Stimulated activated memory B cell treated with anti-CD40 and anti-IgM and Interleukin-4, amounts not matched to agents 10 μg/mL and 1 μg/mL and 100 μg/mL, for 72 hours (primary cell): ENCODE measurements around the gene HK2.

ENCODE experiments used
- ATAC-seq: fragments of 150-1000 bp; cut with Tn5 transposase; 2 replicates; pipeline ENCODE4 v1.10.0; 2021
- H3K27ac Mint-ChIP-seq: one replicate; pipeline ENCODE4 v1.8.0; 2022; ENCODE audit warnings: mild to moderate bottlenecking, mixed read lengths
- H3K27me3 Mint-ChIP-seq: one replicate; pipeline ENCODE4 v1.8.0; 2022; ENCODE audit warnings: mixed read lengths
- H3K36me3 Mint-ChIP-seq: one replicate; pipeline ENCODE4 v1.8.0; 2022; ENCODE audit warnings: mixed read lengths
- H3K4me1 Mint-ChIP-seq: one replicate; pipeline ENCODE4 v1.8.0; 2022; ENCODE audit warnings: mixed read lengths
- H3K4me3 Mint-ChIP-seq: one replicate; pipeline ENCODE4 v1.8.0; 2022; ENCODE audit warnings: mild to moderate bottlenecking, moderate library complexity, mixed read lengths
- H3K9me3 Mint-ChIP-seq: one replicate; pipeline ENCODE4 v1.8.0; 2022; ENCODE audit warnings: mixed read lengths

The HK2 gene

DNA sequence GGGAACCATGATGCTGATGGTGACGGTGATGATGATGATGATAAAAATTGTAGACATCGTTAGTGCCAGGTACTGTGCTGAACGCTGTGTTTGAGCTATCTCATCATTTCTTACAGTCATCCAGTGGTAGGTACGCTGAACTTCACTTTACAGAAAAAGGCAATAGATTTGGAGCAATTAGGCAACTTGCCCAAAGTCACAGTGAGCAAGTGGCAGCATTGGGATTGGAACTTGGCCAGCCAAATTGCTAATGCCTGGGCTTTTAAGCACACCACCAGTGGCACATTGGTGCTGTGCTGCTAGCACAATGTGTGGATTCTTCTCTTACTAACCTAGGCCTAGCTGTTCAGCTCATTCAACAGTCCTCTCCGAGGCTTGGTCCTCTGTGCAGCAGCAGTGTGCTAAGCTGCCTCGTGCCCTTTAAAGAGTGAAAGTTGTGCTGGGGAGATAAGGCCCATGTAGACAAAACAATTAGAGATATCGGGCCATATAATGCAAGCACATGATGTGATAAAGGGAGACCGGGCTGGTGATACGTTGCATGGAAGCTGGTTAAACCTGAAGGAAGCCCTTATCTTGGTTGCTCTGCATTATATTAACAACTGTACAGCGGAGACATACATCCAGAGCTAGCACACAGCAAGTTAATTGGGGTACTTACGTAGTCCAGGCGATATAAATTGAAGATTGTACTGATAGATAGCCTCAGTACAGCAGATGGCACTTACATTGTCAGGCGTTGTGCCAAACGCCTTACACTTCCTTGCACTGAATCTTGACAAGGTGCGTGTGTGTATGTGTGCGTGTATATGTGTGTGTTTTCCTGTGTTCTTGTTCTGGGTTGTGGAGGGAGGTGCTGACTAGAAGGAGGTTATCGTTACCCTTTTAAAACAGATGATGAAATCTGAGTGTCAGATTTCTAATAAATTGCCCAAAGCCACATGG, 28.4 kb downstream of the HK2 start:
- Mint-ChIP-seq H3K9me3 (no peaks in the 10 kb centered on the region), H3K36me3 (peaks cover 15% of the 10 kb centered on the region), H3K4me3 (no peak overlapping the region), H3K27ac (no peak overlapping the region), H3K4me1 (peaks cover 36% of the 10 kb centered on the region), H3K27me3 (no peaks in the 10 kb centered on the region)
- ATAC-seq: no peak

DNA sequence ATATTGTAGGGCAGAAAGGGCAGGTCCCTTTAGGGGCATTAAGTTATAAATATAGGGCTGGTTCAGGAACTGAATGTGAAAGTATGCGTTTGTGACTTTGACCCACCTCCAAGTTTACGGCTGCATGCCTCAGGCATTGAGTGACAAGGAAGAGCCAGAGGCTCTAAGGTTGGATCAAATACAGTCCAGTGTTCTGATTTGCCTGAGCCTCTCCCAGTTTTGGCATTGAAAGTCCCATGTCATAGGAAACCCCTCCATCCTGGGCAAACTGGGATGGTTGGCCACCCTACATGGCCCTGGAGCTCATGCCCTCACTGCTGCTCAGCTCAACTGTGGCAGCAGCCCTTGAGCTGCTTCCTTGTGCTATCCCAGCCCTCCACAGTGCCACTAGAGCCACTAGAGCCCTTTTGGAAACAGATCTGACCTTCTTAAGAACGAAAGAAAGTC, 29.9 kb downstream of the HK2 start:
- H3K9me3 Mint-ChIP-seq: no peaks in the 10 kb centered on the region
- H3K27ac Mint-ChIP-seq: peak overlapping the region; percentile 7
- no peak overlapping the region for H3K4me3 Mint-ChIP-seq
- H3K27me3 Mint-ChIP-seq: no peaks in the 10 kb centered on the region
- H3K36me3 Mint-ChIP-seq: peaks cover 31% of the 10 kb centered on the region
- peaks cover 36% of the 10 kb centered on the region for H3K4me1 Mint-ChIP-seq
- ATAC-seq: no peak

DNA sequence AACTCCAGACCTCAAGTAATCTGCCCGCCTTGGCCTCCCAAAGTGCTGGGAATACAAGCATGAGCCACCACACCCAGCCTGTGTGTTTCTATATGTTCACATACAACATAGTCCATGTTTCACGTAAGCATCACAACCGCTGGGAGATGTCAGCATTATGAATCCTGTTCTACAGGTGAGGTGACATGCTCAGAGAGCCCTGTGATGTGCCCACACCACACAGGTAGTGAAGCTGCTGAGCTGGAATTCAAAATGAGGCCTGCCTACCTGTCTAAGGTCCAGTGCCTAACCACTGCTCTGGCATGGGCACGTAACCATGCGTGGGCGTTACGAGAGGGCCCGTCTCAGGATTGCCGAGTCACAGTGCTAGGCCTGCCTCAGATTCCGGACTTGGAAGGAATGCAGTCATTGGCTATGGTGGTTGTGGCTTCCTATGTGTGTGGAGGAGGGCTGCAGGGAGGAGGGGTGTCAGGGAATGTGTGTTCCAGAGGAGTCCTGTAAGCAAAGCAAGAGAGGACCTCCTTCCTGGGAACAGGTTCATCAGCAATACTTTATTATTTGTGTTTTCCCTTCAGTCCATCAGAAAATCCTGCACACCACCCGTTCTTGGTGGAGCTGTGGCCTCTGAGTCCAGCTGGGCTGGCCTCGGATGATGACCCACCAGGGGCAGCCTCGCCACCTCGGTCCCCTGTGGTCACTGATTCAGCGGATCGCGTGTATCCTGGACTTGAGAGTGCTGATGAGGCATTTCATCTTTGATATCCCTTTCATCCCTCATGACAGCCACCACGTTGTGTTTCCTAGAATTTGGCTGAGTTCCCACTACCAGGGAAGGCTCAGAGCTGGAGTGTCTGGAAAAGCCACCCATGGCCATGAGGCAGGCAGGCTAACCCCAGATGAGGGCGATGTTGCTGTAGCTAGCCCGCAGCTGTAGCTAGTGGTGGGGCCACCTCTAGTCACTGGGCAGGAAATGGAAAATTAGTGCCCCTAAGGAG, 31.1 kb downstream of the HK2 start:
- peaks cover 33% of the 10 kb centered on the region for H3K36me3 Mint-ChIP-seq
- ATAC-seq: no peak
- peaks cover 36% of the 10 kb centered on the region for H3K4me1 Mint-ChIP-seq
- H3K27ac Mint-ChIP-seq: no peak overlapping the region
- H3K9me3 Mint-ChIP-seq: no peaks in the 10 kb centered on the region
- H3K27me3 Mint-ChIP-seq: no peaks in the 10 kb centered on the region
- no peak overlapping the region for H3K4me3 Mint-ChIP-seq

DNA sequence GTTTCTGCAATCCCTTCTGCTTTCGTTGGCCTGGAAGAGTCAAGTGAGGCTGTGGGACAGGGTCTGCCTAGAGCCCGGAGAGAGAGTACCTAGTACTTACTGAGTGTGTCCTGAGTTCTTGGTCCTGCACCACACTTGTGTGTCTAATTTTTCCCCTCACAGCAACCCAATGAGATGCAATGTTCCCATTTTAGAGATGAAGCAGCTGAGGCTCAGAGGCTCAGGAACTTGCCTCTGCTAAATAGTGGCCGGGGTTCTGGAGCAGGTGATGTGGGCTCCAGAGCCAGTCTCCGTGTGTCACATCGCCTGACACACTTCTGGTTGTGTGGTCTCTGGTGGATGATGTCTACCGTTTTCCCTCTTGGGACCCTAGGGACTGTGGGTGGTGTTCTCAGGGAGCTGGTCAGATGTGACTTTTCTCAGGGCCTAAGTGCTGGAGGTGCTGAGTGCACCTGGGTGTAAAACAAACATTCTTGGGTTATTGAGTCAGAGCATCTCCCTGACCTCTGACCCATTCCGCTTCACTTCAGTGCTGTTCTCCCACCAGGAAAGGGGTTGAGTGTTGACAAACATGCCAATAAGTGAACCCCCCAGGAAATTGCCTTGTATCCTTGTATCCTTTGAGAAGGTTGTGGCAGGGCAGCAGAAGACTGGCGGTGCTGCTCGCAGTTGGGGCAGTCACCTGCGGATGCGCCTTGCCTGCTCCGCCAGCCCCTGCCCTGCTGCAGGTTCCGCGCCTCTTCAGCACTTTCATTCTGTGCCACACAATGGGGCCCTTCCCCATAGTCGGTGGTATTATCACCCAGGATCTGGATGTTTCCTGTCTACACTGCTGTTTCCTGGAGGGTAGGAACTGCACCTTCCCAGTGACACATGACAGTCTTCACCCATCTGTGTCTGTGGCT, 32.1 kb downstream of the HK2 start:
- ATAC-seq: peak; percentile 39
- Mint-ChIP-seq H3K36me3 (peaks cover 33% of the 10 kb centered on the region), H3K4me3 (no peak overlapping the region), H3K4me1 (peaks cover 36% of the 10 kb centered on the region), H3K9me3 (no peaks in the 10 kb centered on the region), H3K27ac (peak overlapping the region; percentile 39), H3K27me3 (no peaks in the 10 kb centered on the region)

DNA sequence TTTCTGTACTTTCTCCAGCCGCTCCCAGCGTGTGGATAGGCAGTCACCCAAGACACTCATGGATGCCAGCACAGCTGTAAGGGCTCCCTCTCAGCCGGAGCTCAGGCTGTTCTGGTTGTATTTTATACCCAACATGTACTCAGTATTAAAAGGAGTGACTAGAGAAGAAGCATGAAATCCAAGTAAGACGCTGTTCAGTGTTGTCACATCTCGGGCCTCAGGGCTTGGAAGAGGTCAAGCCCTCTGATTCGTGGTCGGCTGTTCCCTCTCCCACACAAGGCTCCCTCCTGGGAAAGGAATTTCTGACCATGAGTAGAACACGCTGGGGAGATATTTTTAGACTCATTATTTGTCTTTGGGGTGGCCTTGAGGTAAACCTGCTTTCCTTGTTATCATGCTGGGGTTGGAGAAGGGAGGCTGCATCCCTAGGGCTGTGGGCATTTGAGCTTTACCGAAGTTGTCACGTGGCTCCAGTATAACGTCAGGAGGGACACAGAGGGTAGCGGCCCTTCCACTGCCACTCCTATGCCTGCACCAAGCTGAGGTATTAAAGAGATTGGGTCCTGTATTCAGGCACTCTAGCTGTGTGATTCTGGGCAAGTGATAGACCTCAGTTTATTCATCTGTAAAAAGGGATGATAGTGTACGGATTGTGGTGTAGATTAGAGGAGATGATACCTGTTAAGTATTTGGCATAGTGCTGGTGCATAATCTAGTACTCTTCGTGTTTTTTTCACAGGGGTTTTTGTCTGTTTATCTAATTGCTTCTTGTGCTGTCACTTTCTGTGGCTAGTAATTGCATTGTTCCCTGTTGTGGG, 34.1 kb downstream of the HK2 start:
- H3K4me3 Mint-ChIP-seq: no peak overlapping the region
- H3K27ac Mint-ChIP-seq: no peak overlapping the region

DNA sequence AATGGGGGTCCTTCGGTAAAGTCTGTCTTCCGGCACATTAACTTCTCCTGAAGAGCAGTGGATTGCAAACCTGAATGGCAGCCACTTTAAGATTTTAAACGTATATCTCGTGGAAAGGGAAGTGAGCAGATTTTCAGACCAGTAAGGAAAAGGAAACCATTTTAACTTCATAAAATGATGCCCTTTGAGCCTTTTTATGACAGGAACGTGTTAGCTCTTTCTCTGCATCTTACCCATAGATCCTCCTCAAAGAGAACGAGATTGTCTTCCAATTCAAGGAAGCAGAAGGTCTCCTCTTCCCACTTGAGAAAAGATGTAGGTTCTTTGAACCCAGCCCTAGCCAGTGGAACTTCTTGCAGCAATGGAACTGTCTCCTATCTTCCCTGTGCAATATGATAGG, 35.6 kb downstream of the HK2 start:
- Mint-ChIP-seq H3K36me3 (peaks cover 50% of the 10 kb centered on the region), H3K27ac (no peak overlapping the region)

More for the DNA sequence above, 34.1 kb downstream of the HK2 start:
- ATAC-seq: no peak
- no peaks in the 10 kb centered on the region for H3K27me3 Mint-ChIP-seq
- H3K36me3 Mint-ChIP-seq: peaks cover 36% of the 10 kb centered on the region
- H3K9me3 Mint-ChIP-seq: no peaks in the 10 kb centered on the region
- peaks cover 36% of the 10 kb centered on the region for H3K4me1 Mint-ChIP-seq

DNA sequence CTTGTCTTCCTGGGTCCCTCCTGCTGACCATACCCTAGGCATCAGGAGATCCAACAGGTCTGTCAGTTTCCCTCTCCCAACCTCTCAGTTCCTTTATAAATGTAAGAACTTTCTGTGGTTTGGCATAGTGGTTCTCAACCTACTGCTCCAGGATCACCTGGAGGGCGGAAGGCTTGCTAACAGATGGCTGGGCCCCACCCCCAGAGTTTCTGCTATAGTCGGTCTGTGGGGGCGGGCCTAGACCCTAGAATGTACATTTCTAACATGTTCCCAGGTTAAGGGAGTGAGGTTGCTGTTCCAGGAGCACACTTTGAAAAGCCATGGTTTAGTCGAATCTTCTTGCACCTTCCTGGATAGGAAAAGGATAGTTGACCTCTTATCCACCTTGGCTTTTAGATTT, 37.0 kb downstream of the HK2 start:
- no peak overlapping the region for H3K4me3 Mint-ChIP-seq
- H3K4me1 Mint-ChIP-seq: peaks cover 13% of the 10 kb centered on the region
- H3K36me3 Mint-ChIP-seq: peaks cover 46% of the 10 kb centered on the region
- H3K27ac Mint-ChIP-seq: no peak overlapping the region
- ATAC-seq: no peak
- no peaks in the 10 kb centered on the region for H3K27me3 Mint-ChIP-seq
- no peaks in the 10 kb centered on the region for H3K9me3 Mint-ChIP-seq

More for the DNA sequence above, 35.6 kb downstream of the HK2 start:
- no peak overlapping the region for H3K4me3 Mint-ChIP-seq
- H3K27me3 Mint-ChIP-seq: no peaks in the 10 kb centered on the region
- no peak for ATAC-seq
- peaks cover 22% of the 10 kb centered on the region for H3K4me1 Mint-ChIP-seq
- no peaks in the 10 kb centered on the region for H3K9me3 Mint-ChIP-seq

DNA sequence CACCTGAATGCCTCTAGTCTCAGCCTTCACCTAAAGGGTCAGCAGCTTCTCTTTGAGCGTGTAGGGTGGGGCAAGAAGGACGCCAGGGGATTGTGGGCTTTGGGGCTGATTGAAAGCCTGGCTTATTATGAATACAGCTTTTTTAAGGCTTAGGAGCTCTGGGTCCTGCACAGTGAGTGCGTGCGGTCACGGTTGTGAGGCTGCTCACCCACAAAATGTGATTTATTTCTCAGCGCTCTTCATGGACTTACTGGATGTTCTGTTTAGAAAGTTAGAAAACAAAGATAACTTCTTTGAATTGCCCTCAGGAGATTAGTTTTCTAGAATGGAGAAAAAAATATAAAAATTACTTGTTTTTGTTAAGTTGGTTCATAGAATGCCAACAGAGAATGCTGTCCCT, 37.5 kb downstream of the HK2 start:
- ATAC-seq: no peak
- H3K4me1 Mint-ChIP-seq: peaks cover 13% of the 10 kb centered on the region
- H3K36me3 Mint-ChIP-seq: peaks cover 48% of the 10 kb centered on the region
- no peak overlapping the region for H3K27ac Mint-ChIP-seq
- no peak overlapping the region for H3K4me3 Mint-ChIP-seq
- H3K27me3 Mint-ChIP-seq: no peaks in the 10 kb centered on the region
- H3K9me3 Mint-ChIP-seq: no peaks in the 10 kb centered on the region

DNA sequence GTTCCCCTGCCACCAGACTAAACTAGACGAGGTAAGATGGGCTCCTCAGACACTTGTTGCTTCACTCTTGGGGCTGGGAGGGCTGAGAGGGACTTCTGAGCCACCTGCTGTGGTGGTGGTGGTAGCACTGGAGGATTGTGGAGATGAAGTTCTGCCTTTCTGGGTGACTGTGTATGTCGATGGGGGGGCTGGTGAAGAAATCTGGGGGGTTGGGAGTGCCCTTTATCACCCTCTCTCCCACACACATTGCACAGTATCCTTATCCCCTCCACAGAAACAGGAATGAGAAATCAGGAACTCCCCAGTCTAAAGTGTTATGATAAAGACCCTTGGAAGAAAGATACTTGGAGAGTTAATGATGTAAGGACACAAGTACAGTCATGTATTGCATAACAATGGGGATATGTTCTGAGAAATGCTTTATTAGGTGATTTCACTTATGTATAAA, 38.5 kb downstream of the HK2 start:
- Mint-ChIP-seq H3K9me3 (no peaks in the 10 kb centered on the region), H3K27ac (no peak overlapping the region)

DNA sequence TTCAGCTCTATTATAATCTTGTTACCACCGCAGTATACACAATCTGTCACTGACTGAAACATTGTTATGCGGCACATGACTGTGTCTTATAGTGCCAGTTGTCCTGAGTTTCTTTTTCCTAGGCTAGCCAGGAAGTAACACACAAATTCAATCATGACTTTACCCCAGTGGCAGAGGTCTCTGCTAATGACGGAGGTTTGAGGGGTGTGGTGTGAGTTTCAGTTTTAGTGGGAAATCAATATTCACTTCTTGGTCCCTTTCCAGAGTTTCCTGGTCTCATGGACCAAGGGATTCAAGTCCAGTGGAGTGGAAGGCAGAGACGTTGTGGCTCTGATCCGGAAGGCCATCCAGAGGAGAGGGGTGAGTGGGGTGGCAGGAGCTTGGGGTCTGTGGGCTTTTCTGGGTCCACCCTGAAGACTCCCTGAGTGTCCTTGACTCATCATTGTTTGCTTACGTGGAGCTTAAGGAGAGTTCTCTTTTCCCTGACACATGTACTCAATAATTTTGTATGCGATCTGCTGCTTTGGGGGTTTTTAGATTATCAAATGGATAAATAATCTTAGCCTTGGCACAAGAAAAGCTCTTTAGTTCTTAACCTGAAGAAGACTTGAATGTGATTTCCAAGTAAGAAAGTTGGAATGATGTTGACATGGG, 39.2 kb downstream of the HK2 start:
- H3K4me1 Mint-ChIP-seq: peaks cover 5% of the 10 kb centered on the region
- no peak for ATAC-seq
- H3K9me3 Mint-ChIP-seq: no peaks in the 10 kb centered on the region
- no peaks in the 10 kb centered on the region for H3K27me3 Mint-ChIP-seq
- no peak overlapping the region for H3K4me3 Mint-ChIP-seq
- H3K36me3 Mint-ChIP-seq: peaks cover 32% of the 10 kb centered on the region
- no peak overlapping the region for H3K27ac Mint-ChIP-seq

More for the DNA sequence above, 38.5 kb downstream of the HK2 start:
- Mint-ChIP-seq H3K4me1 (peaks cover 5% of the 10 kb centered on the region), H3K4me3 (no peak overlapping the region), H3K36me3 (peaks cover 38% of the 10 kb centered on the region), H3K27me3 (no peaks in the 10 kb centered on the region)
- no peak for ATAC-seq

DNA sequence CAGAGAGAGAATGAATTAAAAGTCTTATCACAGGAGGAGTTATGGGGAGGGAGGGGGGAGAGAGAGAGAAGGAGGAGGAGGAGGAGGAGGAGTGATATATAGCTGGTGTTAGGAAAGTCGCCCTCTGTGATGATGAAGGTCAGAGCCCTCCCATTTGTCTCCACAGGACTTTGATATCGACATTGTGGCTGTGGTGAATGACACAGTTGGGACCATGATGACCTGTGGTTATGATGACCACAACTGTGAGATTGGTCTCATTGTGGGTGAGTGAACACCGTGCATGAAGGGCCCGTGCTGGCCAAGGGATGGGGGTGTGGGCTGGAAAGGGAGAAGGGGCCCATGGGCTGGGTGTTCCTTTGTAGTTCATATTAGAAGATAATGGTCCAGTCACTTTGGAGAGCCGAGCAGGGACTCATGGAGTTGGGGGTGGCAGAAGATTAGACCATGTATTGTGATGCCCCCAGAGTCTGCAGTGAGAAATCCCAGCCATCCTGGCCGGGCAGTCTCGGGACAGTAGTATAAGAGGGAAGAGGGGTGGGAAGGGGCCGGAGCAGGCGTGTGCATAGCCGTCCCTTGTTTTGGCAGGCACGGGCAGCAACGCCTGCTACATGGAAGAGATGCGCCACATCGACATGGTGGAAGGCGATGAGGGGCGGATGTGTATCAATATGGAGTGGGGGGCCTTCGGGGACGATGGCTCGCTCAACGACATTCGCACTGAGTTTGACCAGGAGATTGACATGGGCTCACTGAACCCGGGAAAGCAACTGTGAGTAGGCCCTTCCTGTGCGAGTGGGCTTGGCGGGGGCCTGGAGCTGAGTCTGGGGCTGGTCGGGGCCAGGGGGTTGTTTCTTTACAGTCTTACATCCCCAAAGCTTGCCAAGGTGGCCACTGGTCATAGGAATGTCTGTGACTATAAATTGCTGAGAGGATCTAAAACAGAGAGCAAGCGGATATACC, 40.0 kb downstream of the HK2 start:
- H3K36me3 Mint-ChIP-seq: peaks cover 32% of the 10 kb centered on the region
- peaks cover 5% of the 10 kb centered on the region for H3K4me1 Mint-ChIP-seq
- ATAC-seq: no peak
- H3K9me3 Mint-ChIP-seq: no peaks in the 10 kb centered on the region
- H3K27me3 Mint-ChIP-seq: no peaks in the 10 kb centered on the region
- no peak overlapping the region for H3K4me3 Mint-ChIP-seq
- no peak overlapping the region for H3K27ac Mint-ChIP-seq

DNA sequence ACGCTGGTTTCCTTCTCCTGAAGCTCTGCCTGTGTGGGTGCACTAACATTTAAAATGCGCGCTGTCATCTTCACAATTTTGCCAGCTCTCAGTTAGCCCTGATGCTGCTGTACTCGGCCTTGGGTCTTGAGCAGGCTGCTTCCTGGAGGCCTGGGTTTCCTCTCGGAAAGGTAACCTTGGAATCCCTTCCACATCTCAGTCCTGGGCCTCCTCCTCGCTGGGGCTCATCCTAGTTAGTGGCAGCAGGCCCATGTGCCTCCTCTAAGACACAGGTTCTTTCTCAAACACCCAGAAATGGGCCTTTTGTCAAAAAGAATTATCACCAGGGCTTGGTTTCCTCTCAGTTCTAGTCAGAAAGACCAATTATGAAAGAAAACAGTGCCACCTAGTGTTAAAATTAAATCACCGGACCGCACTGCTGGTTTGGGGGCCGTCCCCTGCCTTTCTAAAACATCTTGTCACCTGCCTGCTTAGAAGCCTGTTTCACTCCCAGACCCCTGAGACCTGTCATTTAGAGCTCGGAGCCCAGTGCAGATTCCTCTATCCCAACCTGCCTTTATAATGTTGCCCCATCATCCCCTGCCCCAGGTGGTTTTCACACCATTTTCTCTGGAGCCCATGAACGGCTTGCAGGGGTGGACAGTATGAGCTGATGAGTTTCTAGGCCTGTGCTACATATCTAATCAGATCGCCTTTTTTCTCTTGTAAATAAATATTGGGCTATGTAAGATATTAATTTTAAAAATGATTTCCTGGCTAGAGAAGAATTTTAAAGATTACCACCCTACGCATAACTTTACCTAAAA, 42.4 kb downstream of the HK2 start:
- H3K27ac Mint-ChIP-seq: peak overlapping the region; percentile 49
- H3K4me1 Mint-ChIP-seq: peaks cover 5% of the 10 kb centered on the region
- no peaks in the 10 kb centered on the region for H3K9me3 Mint-ChIP-seq
- peaks cover 46% of the 10 kb centered on the region for H3K36me3 Mint-ChIP-seq
- peak; percentile 82 for ATAC-seq
- no peak overlapping the region for H3K4me3 Mint-ChIP-seq
- no peaks in the 10 kb centered on the region for H3K27me3 Mint-ChIP-seq
